Astrocyte (in vitro differentiated cells and primary cell): Measurements from ENCODE around the gene PIR. TPM values are rescaled to one million over a fixed set of nuclear protein-coding genes. Genes with fewer than 3 reads are reported as not detected.

ENCODE experiments used
- DNase-seq: peaks from one replicate; pipeline ENCODE4 v3.0.0-alpha.2; 2010; ENCODE audit warnings: low read depth
- FAIRE-seq: peaks from 2 replicates; lab custom pipeline; 2011; peaks lifted over from hg19 to GRCh38; lab: Jason Lieb, UNC
- H2AFZ ChIP-seq: 2 replicates; pipeline ENCODE4 v1.6.0; 2012; ENCODE audit warnings: low read depth, low read length, inconsistent platforms
- H3K27ac ChIP-seq: 2 replicates; pipeline ENCODE4 v1.5.1; 2011; ENCODE audit warnings: low read depth, low read length, inconsistent platforms
- H3K27me3 ChIP-seq: 2 replicates; pipeline ENCODE4 v1.6.0; 2011; ENCODE audit warnings: low read length, inconsistent platforms; ENCODE audit not compliant: insufficient read depth
- H3K36me3 ChIP-seq: 2 replicates; pipeline ENCODE4 v1.5.1; 2011; ENCODE audit warnings: low read length, inconsistent platforms; ENCODE audit not compliant: insufficient read depth
- H3K4me1 ChIP-seq: 2 replicates; pipeline ENCODE4 v1.5.1; 2011; ENCODE audit warnings: low read length, inconsistent platforms; ENCODE audit not compliant: insufficient read depth
- H3K4me2 ChIP-seq: 2 replicates; pipeline ENCODE4 v1.6.0; 2012; ENCODE audit warnings: low read length, inconsistent platforms
- H3K4me3 ChIP-seq: 2 replicates; pipeline ENCODE4 v1.5.1; 2011; ENCODE audit warnings: low read depth, mild to moderate bottlenecking, low read length, inconsistent platforms; ENCODE audit not compliant: insufficient read depth
- H3K79me2 ChIP-seq: 2 replicates; pipeline ENCODE4 v1.6.0; 2012; ENCODE audit warnings: mild to moderate bottlenecking, low read length, inconsistent platforms; ENCODE audit not compliant: insufficient read depth
- H3K9ac ChIP-seq: 2 replicates; pipeline ENCODE4 v1.6.0; 2012; ENCODE audit warnings: mild to moderate bottlenecking, low read length, inconsistent platforms
- H3K9me3 ChIP-seq: 2 replicates; pipeline ENCODE4 v1.5.1; 2012; ENCODE audit warnings: low read depth, mild to moderate bottlenecking, low read length, inconsistent platforms; ENCODE audit not compliant: insufficient read depth
- H4K20me1 ChIP-seq: 2 replicates; pipeline ENCODE4 v1.6.0; 2012; ENCODE audit warnings: low read length, inconsistent platforms; ENCODE audit not compliant: insufficient read depth
- H3K27ac Mint-ChIP-seq: one replicate; pipeline ENCODE4 v1.8.0; 2021; ENCODE audit warnings: mild to moderate bottlenecking, mixed read lengths; ENCODE audit not compliant: unreplicated experiment
- H3K27me3 Mint-ChIP-seq: one replicate; pipeline ENCODE4 v1.8.0; 2021; ENCODE audit warnings: low read depth, mixed read lengths; ENCODE audit not compliant: unreplicated experiment
- H3K36me3 Mint-ChIP-seq: one replicate; pipeline ENCODE4 v1.8.0; 2021; ENCODE audit warnings: low read depth, mixed read lengths; ENCODE audit not compliant: unreplicated experiment
- H3K4me1 Mint-ChIP-seq: one replicate; pipeline ENCODE4 v1.8.0; 2021; ENCODE audit warnings: low read depth, mixed read lengths; ENCODE audit not compliant: unreplicated experiment
- H3K4me3 Mint-ChIP-seq: one replicate; pipeline ENCODE4 v1.8.0; 2021; ENCODE audit warnings: mild to moderate bottlenecking, moderate library complexity, mixed read lengths; ENCODE audit not compliant: unreplicated experiment
- H3K9me3 Mint-ChIP-seq: one replicate; pipeline ENCODE4 v1.8.0; 2021; ENCODE audit warnings: mild to moderate bottlenecking, mixed read lengths; ENCODE audit not compliant: unreplicated experiment
- EZH2 ChIP-seq: IDR thresholded peaks from 2 replicates; pipeline ENCODE4 v1.6.1; 2012; ENCODE audit warnings: mild to moderate bottlenecking, low read length, inconsistent platforms; ENCODE audit not compliant: insufficient read depth
- total RNA-seq: library from RNA; stranded (reverse); gene quantifications from 2 replicates; pipeline ENCODE4 v1.2.1, GENCODE V29; 2021
- TF ChIP-seq, protein P1 (sequence below): IDR thresholded peaks from 2 replicates; pipeline ENCODE4 v1.5.1; 2011; ENCODE audit warnings: low read depth, mild to moderate bottlenecking, inconsistent platforms, low read length, moderate library complexity; ENCODE audit not compliant: insufficient read depth

Gene PIR
- total RNA-seq, 1 donor from 2014 or later: 5.5 TPM

- Mint-ChIP-seq H3K4me3 (no peak overlapping the region), H3K27me3 (no peaks in the 10 kb centered on the region), H3K27ac (no peak overlapping the region), H3K36me3 (no peaks in the 10 kb centered on the region), H3K4me1 (no peaks in the 10 kb centered on the region), H3K9me3 (no peaks in the 10 kb centered on the region)
- H2AFZ ChIP-seq: no peak overlapping the region
- TF ChIP-seq EZH2: no peak
- TF ChIP-seq, protein P1, sequence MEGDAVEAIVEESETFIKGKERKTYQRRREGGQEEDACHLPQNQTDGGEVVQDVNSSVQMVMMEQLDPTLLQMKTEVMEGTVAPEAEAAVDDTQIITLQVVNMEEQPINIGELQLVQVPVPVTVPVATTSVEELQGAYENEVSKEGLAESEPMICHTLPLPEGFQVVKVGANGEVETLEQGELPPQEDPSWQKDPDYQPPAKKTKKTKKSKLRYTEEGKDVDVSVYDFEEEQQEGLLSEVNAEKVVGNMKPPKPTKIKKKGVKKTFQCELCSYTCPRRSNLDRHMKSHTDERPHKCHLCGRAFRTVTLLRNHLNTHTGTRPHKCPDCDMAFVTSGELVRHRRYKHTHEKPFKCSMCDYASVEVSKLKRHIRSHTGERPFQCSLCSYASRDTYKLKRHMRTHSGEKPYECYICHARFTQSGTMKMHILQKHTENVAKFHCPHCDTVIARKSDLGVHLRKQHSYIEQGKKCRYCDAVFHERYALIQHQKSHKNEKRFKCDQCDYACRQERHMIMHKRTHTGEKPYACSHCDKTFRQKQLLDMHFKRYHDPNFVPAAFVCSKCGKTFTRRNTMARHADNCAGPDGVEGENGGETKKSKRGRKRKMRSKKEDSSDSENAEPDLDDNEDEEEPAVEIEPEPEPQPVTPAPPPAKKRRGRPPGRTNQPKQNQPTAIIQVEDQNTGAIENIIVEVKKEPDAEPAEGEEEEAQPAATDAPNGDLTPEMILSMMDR: no peak
- H3K9me3 ChIP-seq: no peaks in the 10 kb centered on the region
- no peaks in the 10 kb centered on the region for H3K79me2 ChIP-seq
- H4K20me1 ChIP-seq: no peaks in the 10 kb centered on the region
- no peaks in the 10 kb centered on the region for H3K27me3 ChIP-seq
- no peak overlapping the region for H3K4me2 ChIP-seq
- no peak for FAIRE-seq
- DNase-seq: no peak
- H3K27ac ChIP-seq: no peak overlapping the region
- no peak overlapping the region for H3K9ac ChIP-seq
- no peak overlapping the region for H3K4me3 ChIP-seq
- H3K36me3 ChIP-seq: no peaks in the 10 kb centered on the region
- no peaks in the 10 kb centered on the region for H3K4me1 ChIP-seq
These were observed 97.3 kb downstream of the PIR start for GRCh38 chrX:15395789-15396188.

DNA sequence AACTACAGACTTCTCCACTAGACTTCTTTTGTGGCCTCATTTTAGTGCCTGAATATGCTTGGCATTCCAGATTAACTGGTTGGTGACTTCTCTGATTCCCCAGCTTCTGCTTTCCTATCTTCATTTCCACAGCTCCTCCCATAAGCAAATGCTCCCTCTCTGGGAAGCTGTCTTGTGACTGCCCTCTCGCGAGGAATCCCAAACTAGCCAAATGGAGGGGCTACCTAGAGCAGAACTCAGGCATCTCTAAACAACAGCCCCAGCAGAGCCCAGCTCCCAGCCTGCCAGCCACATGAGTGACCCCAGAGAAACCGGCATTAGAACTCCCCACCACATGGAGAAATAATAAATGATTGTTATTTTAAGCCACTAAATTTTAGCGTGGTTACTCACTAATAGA lies 101.3 kb downstream of the PIR start:
- H3K9me3 ChIP-seq: no peaks in the 10 kb centered on the region
- H3K9ac ChIP-seq: no peak overlapping the region
- no peaks in the 10 kb centered on the region for H3K27me3 ChIP-seq
- Mint-ChIP-seq H3K27ac (no peak overlapping the region), H3K9me3 (no peaks in the 10 kb centered on the region), H3K27me3 (no peaks in the 10 kb centered on the region), H3K4me3 (no peak overlapping the region), H3K36me3 (no peaks in the 10 kb centered on the region), H3K4me1 (no peaks in the 10 kb centered on the region)
- no peak overlapping the region for H3K27ac ChIP-seq
- H3K79me2 ChIP-seq: no peaks in the 10 kb centered on the region
- DNase-seq (no peak), FAIRE-seq (no peak)
- H4K20me1 ChIP-seq: no peaks in the 10 kb centered on the region
- TF ChIP-seq, protein P1: no peak
- TF ChIP-seq EZH2: no peak
- H2AFZ ChIP-seq: no peak overlapping the region
- no peaks in the 10 kb centered on the region for H3K4me1 ChIP-seq
- H3K36me3 ChIP-seq: no peaks in the 10 kb centered on the region
- H3K4me2 ChIP-seq: no peak overlapping the region
- no peak overlapping the region for H3K4me3 ChIP-seq

DNA sequence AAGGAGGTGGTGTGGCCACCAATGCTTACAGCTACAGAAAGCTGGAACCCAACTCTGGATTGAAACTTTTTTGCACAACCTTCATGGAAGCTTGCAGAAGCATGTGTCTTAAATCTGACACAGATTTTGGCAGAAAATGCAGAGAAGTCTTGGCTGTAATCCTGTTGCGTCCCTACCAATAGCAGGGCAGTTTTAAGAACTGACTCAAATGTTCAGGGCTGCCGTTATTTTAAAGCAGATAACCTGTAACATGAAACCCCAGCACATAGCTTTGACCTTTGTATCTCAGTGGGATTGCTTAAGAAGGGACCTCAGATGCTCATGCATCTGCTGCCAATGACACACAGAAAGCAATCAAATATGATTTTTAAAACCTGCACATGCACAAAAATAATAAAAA lies 108.8 kb downstream of the PIR start, which contains the start of gene VEGFD:
Gene VEGFD, minus strand, starts transcription at position 110 of the 400 bp plus-strand sequence. CDS start 467 bp downstream, outside the sequence.
- Mint-ChIP-seq H3K4me3 (no peak within 1 kb of the TSS), H3K9me3 (no peaks in the 10 kb centered on the region), H3K27ac (no peak within 1 kb of the TSS), H3K27me3 (no peaks in the 10 kb centered on the region), H3K4me1 (no peaks in the 10 kb centered on the region), H3K36me3 (no peaks in the 10 kb centered on the region)
- DNase-seq: peak; percentile 24
- Histone ChIP-seq H3K27me3 (no peaks in the 10 kb centered on the region), H3K9me3 (no peaks in the 10 kb centered on the region), H3K27ac (no peak within 1 kb of the TSS), H3K36me3 (no peaks in the 10 kb centered on the region), H3K4me2 (no peak within 1 kb of the TSS), H3K9ac (no peak within 1 kb of the TSS), H4K20me1 (no peaks in the 10 kb centered on the region), H3K4me1 (no peaks in the 10 kb centered on the region), H3K79me2 (no peaks in the 10 kb centered on the region), H3K4me3 (no peak within 1 kb of the TSS), H2AFZ (no peak within 1 kb of the TSS)
- FAIRE-seq: peak; percentile 20
- TF ChIP-seq, protein P1: no peak
- no peak for TF ChIP-seq EZH2
